HG03571 (cell line): ENCODE results near the gene AMN.
"Not testable (repeated sequence)": the region's sequence is repeated elsewhere in the genome, so short reads cannot be mapped to it uniquely, and the experiment has no call there.

Experiments used
- ATAC-seq: cut with Tn5 transposase; IDR thresholded peaks from one replicate; pipeline ENCODE4 v1.9.1; 2021; ENCODE audit not compliant: unreplicated experiment

AMN gene

DNA sequence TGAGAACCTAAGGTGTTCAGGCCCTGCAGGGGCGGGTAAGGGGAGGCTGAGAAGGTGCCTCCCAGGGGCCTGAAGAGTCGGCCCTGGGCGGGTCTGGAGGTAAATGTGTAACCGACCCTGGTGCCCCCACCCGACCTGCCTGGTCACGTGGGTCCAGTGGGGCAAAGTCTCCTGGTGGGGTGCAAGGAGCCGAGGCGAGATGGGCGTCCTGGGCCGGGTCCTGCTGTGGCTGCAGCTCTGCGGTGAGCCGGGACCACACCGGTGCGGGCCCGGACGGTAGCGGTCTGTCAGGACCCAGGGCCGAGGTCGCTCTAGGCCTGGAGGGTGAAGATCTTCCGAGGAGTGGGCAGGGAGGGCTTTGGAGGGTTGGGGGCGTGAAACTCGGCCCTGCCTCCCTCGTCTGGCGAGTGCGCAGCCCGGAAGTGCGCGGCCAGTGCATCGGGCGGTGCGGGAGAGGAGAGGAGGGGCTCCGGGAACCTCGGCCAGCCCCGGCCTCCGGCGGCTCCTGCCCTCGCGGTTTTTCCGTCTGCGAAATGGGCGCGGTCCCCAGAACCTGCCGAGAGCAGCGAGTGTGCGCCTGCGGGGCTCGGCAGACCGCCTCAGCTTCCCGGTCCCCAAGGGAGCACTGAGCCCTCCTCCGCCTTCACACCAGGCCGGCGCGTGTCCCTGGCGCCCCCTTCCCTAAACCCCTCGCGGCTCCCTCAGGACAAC, at the start of gene AMN:
Gene AMN, plus strand, starts transcription at position 174 of the 711 bp plus-strand sequence. Its CDS starts 26 bp downstream, at position 200.
- ATAC-seq: no peak

DNA sequence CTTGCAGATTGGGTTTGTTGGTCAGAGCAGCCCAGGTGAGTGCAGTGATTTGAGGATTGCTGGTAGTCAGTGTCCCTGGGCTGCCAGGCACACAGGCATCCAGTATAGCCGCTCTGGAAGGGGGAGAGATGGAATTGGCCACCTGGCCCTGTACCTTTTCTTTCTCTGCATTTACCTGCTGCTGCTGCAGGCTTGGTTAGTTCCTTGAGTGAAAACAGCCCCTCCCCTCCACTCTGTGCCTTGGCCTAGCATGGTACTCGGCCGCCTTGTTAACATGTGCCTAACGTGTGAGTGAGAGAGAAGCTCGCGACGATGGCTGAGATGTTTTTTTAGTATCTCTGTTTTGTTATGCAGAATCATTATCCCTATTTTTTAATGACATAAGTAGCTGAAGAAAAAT, 49.3 kb upstream of the AMN start:
- no peak for ATAC-seq

DNA sequence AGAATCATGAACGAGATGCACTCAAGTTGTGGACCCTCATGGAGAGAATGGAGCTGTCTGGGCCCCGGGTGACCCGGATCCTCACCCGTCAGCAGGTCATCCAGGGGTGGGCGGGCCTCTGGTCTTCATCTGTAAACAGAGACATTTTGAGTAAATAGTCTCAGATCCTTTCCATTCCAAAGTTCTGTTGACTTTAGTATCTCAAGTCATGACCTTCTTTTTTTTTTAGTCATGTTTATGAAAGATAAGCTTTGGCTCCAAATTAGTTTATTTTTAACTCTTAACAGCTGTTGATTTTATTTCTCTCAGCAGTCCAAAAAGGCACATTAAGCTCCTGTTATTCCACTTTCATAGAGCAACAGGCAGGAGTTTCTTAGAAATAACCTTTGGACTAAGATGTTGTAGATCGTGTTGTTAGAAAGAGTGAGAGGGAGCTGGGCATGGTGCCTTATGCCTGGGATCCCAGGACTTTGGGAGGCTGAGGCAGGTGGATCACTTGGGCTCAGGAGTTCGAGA, 48.9 kb upstream of the AMN start:
- ATAC-seq: no peak

DNA sequence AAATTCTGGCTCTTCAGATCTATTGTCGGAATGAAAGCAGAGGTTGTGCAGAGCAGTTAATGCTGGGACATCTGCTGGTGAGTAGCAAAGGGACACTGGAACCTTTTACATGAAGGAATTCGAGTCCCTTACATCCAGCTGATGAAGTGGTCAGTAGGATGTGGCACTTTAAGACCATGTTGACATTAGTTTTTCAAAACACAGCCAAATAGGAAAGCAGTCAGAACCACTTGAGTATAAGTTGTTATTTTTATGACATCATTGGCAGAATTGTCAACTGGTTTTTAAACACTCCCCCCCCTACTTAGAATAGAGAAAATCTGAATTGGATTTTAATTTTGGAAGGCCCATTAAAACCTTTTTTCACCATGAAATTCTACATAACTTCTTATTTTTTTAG, 46.8 kb upstream of the AMN start:
- ATAC-seq: no peak

DNA sequence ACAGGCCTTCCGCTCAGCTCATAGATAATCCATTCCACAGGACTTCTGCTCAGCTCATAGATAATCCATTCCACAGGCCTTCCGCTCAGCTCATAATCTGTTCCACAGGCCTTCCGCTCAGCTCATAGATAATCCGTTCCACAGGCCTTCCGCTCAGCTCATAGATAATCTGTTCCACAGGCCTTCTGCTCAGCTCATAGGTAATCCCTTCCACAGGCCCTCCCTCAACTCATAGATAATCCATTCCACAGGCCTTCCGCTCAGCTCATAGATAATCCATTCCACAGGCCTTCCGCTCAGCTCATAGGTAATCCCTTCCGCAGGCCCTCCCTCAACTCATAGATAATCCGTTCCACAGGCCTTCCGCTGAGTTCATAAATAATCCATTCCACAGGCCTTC, 45.0 kb upstream of the AMN start:
- ATAC-seq: not testable (repeated sequence)

DNA sequence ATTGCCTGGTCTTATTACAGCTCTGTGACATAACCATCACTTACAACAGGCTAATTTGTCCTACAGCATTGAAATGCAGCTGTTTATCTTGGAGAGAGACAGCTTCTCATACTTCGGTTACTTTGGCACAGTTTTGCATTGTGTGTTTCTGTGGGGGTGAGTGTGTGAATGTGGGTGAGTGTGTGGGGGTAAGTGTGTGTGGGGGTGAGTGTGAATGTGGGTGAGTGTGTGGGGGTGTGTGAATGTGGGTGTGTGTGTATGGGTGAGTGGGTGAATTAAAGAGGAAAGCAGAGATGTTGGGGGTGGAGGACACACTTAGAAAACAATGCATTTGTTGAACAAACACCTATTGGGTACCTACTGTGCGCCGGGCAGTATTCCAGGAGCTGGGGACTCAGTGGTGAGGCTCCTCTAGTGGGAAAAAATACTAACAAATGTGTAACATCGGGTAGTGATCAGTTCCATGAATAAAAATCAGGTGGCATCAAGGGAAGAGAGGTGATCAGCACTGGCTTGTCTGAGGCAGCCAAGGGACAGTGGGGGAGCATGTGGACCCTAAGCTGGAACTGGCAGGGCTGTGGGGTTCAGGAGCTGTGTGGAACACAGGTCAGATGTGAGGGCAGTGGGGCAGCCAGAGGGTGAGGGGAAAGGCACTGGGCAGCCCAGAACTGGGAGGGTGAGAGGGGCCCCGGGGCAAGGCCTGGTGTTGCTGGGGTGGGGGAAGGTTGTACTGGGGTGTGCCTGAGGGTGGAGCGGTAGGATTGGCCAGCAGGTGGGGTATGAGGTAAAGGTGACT, 44.1 kb upstream of the AMN start:
- no peak for ATAC-seq

DNA sequence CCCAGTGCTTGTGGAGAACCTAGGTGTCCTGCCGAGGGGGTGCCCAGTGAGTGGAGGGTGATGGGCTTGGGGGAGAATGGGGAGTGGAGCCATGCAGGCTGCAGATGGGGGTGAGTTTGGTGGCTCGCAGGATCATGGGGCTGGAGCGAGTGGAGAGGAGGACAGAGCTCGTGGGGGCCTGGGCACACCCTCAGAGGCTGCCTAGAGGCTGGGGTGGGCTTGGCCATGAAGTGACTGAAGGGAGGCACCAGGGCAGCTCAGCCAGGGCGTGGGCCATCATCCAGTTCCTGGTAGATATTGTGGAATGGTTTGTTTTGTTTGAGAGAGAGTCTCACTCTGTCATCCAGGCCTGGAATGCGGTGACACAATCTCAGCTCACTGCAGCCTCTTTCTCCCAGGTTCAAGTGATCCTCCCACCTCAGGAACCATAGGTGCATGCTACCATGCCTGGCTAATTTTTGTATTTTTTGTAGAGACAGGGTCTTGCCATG, 43.4 kb upstream of the AMN start:
- ATAC-seq: no peak

DNA sequence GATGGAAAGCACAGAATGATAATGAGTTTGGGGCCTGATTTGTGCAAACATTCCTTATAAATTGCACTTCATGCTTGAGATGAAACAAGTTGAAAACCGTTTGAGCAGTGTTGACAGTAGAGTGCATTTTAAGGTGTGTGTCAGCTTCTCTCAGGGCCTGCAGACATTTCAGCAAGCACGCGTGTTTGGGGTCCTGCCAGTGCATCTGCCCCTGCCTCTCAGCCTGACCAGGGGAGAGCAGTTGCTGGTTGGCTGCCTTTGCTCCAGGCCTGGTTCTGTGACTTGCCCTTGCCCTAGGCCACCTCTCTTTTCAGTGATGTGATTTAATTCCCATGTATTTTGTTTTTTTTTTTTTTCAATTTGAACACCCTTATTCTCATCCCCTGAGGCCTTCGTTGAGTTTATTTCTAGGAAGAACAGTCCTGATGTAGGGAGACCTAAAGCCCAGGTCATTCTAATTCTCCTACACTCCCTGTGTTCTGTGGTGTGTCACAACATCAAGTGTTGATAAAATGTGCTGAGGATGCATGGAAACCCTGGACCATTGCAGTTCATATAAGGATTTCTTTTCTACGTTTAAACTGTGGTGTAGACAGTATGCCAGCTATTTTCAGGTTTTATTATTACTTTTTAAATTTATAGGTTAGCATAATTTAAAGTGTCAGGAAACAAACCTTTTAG, 40.1 kb upstream of the AMN start:
- ATAC-seq: no peak

DNA sequence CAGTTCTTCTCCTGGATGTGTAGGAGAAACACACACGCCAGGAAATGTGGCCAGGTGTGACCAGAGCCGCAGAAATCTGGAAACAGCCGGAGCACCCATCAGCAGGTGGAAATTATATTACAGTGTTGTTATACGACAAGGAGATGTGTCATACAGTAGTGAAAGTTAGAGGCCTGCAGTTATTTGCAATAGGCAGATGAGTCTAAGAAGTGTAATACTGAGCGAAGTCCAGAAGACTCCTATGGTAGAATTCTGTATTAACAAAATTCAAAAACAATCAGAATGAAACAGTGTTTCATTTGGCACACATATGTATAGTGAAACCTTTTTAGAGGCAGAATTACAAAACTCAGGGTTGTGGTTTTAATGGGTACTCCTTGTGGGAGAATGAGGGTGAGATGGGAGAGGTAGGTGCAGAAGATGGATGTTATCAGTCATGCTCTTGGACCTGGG, 39.3 kb upstream of the AMN start:
- ATAC-seq: no peak

DNA sequence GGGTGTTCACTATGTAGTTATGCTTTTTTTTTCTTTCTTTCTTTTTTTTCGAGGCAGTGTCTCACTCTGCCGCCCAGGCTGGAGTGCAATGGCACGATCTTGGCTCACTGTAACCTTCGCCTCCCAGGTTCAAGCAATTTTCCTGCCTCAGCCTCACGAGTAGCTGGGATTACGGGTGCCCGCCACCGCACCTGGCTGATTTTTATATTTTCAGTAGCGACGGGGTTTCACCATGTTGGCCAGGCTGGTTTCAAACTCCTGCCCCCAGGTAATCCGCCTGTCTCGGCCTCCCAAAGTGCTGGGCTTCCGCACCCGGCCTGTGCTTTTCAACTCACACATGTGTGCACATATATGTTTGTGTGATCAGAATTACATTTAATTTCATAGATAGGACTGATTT, 38.9 kb upstream of the AMN start:
- no peak for ATAC-seq

DNA sequence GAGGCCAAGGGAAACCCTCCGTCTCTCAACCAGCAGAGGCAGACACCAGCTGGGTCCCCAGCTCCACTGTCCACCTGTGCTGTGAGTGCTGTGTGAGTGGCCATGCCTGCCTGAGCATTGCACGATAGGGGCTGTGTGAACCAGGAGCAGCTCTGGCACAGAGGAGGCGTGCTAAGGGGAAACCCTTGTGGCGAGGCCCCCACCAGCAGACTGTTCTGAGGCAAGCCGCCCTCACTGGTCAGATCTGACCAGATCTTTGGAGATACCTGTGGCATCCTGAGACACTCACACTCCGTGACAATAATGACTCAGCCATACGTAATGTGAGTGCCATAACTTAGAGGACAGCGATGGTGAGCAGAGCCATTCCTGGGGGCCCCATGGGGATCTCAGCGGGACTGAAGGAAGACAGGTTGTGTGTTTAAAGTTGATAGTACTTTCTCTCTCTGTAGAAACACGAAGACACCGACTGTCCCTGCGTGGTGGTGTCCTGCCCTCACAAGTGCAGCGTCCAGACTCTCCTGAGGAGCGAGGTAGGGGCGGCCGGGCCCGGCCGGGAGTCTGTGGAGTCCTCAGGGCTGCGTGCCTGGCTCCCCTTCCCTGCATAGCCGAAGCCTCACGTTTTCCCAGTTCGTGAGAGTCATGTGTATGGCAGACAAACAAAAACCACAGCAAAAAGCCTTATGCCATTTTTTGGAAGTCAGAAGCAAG, 36.6 kb upstream of the AMN start:
- ATAC-seq: no peak

DNA sequence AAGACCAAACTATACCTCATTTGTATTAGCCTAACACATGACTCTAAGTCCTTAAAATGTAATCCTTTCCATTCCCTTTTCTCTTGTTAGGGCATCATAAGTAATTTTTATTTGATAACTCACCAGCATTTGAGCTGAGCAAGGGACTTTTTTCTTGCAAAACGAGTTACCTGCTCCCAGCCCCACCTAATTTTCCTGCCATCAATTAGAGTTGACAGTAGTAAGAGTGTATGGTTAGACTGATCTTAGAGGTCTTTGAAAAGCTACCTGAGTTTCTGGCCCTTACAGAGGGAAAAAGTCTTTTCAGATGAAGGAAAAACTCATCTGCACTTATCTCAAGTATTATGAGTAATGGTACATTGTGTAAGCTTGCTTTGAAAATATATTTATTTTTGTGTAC, 33.7 kb upstream of the AMN start:
- ATAC-seq: no peak

DNA sequence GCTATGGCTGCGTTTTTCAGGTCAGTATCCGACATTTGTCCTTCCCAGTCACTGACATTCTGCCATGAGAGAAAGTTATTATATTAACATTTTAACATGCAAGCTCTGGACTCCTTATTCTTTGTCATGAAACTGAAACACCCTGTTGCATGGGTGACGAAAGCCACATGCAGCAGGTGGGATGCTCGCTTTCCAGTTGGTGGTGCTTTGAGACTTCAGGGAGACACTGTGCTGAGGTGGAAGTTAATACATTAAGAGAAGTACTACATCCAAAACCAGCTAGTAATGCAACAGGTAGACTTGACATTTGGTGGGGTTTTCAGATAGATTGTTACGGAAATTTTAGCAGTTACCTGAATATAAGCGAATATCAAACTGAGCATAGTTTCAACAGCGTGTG, 32.8 kb upstream of the AMN start:
- ATAC-seq: no peak

DNA sequence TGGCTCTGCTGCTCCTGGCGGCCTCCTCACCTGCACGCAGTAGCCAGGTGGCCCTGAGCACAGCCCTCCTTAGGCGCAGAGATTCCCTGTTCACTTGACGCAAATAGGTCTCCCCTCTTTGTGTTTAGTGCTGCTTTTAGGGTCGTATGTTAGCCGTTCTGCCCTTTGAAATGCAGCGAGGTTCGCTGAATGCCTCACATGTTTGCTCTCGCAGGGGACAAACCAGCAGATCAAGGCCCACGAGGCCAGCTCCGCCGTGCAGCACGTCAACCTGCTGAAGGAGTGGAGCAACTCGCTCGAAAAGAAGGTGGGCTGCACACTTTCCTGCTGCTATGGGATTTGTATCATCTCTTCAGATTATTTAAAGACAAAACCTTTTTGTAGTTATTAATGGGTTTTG, 31.4 kb upstream of the AMN start:
- no peak for ATAC-seq

DNA sequence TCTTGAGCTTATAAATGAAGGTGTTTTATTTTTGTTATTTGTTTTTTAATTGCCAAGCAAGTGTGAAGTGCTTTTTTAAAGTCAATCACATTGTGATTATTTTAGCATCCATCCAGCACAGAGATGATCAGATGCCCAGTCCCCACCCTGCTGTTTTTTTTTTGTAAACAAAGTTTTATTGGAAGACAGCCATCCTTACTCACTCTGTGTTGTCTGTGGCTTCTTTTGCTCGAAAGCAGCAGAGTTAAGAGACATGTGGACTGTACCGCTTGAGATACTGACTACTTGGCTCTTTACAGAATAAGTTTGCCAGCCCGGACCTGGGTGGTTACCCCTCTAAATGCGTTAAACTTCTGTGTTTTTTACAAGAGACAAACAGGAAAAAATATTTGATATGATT, 30.9 kb upstream of the AMN start:
- no peak for ATAC-seq

DNA sequence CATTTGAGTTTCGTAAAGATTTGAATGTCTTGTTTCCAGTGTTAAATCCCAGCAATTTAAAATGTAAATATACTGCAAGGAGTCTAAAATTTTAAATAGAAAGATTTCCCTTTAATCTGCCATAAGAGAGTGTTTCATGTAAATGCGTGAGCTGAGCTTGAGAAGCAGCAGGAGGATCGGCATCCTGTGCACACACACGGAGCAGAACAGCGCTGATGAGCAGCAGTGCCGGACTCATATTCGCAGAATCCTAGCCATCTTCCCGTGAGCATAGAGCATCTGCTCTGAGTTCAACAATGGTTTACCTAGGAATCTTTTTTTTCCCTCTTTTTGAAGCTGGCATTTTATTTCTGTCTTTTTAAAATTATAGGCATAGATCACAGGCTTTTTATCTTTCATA, 29.8 kb upstream of the AMN start:
- ATAC-seq: no peak

DNA sequence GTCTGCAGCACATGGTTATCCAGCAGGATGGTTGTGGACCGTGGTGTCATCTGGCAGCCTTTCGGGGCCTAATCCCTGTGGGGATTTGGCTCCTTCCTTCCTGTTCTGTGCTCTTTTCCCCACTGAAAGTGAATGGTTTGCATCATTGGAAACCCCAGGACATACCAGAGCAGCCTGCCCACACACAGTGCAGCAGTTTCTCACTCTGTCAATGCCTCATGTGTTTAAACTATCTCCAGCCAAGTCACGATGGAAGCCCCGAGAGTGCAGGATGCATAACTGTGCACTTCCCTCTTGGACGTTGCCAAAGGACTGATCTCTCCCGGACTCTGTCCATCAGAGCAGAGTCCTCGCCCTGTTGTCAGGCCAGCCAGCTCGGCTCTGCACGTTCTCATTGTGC, 29.0 kb upstream of the AMN start:
- ATAC-seq: no peak

DNA sequence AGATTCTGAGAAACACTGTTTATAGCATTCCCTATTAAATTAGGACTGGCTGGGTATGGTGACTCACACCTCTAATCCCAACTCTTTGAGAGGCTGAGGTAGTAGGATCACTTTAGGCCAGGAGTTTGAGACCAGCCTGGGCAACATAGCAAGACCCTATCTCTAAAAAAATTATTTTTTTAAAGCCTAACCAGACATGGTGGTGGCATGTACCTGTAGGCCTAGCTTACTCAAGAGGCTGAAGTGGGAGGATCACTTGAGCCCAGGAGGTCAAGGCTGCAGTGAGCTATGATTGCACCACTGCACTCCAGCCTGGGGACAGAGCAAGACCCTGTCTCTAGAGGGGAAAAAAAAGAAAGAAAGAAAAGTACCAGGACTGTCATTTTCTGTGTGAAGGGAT, 25.7 kb upstream of the AMN start:
- not testable (repeated sequence) for ATAC-seq

DNA sequence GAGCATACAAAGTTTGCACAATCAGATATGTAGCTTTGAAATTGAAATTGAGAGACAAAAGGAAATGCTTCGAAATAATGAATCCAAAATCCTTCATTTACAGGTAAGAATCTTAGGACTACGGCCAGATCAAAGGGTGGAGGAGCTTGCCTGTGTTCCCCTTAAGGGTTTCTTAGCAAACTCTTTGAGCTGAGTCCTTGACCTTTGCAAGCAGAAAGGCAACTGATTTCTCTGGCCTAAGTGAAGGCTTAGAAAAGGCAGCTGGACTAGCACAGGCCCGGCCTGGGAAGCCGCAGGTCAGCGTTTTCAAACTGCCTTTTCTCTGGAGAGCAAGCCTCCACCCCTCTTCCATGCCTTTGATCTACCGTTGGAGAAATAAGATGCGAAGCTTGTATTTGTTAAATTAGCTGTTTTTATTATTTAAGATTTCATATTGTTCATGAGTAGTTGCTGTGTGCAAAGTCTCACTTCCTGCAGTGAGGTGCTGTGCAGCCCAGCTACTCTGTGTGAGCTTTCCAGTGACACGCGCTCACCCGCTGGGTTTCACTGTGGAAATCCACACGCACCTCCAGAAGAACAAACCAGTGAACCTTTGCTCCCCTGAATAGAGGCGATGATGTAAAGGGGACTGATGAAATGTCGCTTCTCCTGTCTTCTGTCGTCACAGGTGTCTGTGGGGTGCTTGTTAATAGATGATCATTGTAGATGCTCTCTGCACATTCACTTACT, 25.0 kb upstream of the AMN start:
- ATAC-seq: no peak

DNA sequence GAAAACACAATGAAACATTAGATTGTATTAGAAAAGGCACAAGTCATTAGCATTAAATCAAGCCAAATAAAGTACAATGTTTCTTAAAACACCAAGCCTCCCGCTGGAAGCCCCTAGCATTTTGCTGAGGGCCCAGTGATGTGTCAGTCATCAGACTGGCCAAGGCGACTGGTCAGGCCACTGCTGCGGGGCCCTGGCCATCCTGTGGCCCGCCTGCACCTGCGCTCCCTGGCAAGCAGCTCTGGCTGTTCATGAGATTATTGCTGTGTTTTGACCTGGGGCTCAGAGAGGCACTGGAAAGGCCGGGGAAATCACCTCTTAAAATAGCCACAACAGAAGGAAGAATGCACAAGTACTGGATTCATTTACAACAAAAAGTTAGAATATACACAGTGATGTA, 24.2 kb upstream of the AMN start:
- no peak for ATAC-seq
